Dermis lymphatic vessel endothelial cell (primary cell): ENCODE measurements around the gene IGHMBP2. TPM values are rescaled to one million over a fixed set of nuclear protein-coding genes. Genes with fewer than 3 reads are reported as not detected.

Source experiments
- total RNA-seq: library from RNA; depleted of rRNA; stranded (reverse); fragments of >200 nt; gene quantifications from 2 replicates; pipeline ENCODE4 v1.2.1, GENCODE V29; 2014

The IGHMBP2 gene
- 7.9 and 9.3 TPM in 2 replicates for total RNA-seq

DNA sequence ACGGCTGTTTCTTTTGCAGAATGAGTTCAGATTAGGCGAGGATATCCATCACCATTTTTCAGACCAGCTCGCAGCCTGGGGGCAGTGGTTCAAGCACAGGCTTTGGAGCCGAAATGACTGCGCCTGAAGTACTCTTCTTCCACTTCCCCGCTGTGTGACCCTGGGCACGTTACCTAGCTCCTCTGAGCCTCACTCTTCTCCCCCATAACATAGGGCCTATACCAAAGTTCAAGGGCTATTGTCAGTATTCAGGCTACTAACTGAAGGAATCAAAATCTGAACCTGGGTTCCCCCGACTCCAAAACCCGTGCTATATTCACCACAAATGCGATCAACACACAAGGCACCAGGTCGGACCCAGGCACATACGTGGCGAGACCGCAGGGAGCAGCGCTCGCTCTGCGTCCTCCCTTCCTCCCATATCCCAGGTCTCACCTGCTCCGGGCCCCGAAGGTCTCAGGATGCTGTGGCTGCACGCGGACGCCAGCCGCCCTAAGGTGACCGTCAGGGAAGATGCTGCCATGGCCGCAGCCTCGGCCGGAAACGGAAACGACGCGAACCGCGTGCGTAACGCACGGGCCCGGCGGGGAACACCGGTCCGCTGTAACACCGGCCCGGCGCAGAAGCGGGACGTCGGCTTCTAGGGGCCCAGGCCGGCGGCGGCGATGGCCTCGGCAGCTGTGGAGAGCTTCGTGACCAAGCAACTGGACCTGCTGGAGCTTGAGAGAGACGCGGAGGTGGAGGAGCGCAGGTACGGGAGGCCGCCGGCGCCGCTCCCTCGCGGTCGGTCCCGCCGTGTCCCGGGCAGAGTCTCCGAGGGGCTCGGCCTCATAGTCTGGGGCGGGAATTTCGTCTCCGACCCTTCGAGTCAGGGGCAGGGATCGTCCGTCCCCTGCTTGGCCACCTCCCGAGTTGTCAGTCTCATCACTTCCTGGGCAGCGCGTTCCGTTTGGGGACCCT lies at the start of gene IGHMBP2, which contains the start of gene MRPL21:
Gene IGHMBP2 (plus strand): TSS at position 604 of the 960 bp plus-strand sequence. CDS start 62 bp downstream, at position 666.
Gene MRPL21 (minus strand): TSS at position 545 of the 960 bp plus-strand sequence. CDS start 22 bp downstream, at position 523.

DNA sequence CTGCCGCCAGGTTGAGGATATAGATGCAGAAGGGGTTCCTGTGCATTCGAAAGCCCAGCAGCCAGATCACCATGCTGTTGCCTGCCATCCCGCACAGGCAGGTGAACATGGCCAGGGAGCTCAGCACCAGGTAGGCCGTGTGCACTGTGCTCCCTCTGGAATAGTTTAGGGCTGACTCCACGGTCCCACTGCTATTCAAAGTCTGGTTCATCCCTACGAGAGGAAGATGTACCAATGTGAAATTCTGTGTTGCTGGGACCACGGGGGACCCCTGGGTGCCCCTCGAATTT lies 77.0 kb downstream of the IGHMBP2 start, which contains the start of gene MRGPRD:
Gene MRGPRD (minus strand): TSS at position 211 of the 290 bp plus-strand sequence. CDS start 0 bp downstream, at position 211.

Other genes starting within 250 kb of the IGHMBP2 start
- 0.17 TPM in 1 of 2 replicates, not detected in the other for gene GAL, start 219.3 kb upstream of the IGHMBP2 start, total RNA-seq
- 1.9 and 3.1 TPM in 2 replicates for gene TESMIN, start 152.4 kb upstream of the IGHMBP2 start, total RNA-seq
- 71.9 and 108 TPM in 2 replicates for gene CPT1A, start 62.0 kb upstream of the IGHMBP2 start, total RNA-seq
- 71.8 and 74.3 TPM in 2 replicates for gene MRPL21, start 59 bp upstream of the IGHMBP2 start, total RNA-seq
- not detected in 2 replicates for gene MRGPRD, start 77.1 kb downstream of the IGHMBP2 start, total RNA-seq
- not detected in 2 replicates for gene MRGPRF, start 109.4 kb downstream of the IGHMBP2 start, total RNA-seq
- 10.2 and 12.0 TPM in 2 replicates for gene TPCN2, start 145.0 kb downstream of the IGHMBP2 start, total RNA-seq